ENCODE measurements around the gene STX18.
"Not testable (repeated sequence)": the region's sequence is repeated elsewhere in the genome, so short reads cannot be mapped to it uniquely, and the experiment has no call there.

- TF ChIP-seq, protein P1, sequence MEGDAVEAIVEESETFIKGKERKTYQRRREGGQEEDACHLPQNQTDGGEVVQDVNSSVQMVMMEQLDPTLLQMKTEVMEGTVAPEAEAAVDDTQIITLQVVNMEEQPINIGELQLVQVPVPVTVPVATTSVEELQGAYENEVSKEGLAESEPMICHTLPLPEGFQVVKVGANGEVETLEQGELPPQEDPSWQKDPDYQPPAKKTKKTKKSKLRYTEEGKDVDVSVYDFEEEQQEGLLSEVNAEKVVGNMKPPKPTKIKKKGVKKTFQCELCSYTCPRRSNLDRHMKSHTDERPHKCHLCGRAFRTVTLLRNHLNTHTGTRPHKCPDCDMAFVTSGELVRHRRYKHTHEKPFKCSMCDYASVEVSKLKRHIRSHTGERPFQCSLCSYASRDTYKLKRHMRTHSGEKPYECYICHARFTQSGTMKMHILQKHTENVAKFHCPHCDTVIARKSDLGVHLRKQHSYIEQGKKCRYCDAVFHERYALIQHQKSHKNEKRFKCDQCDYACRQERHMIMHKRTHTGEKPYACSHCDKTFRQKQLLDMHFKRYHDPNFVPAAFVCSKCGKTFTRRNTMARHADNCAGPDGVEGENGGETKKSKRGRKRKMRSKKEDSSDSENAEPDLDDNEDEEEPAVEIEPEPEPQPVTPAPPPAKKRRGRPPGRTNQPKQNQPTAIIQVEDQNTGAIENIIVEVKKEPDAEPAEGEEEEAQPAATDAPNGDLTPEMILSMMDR (IDR thresholded peaks at IDR 0.05), result not testable (repeated sequence)
- not testable (repeated sequence) for TF ChIP-seq POLR2A (IDR thresholded peaks at IDR 0.05)
Measured at GRCh38 chr4:4465238-4465637, 76.6 kb downstream of the STX18 start.
